Astrocyte of the cerebellum (primary cell): Measurements from ENCODE around the gene C19orf73.

Source experiments
- DNase-seq: peaks from one replicate; pipeline ENCODE4 v3.0.0-alpha.2; 2011; ENCODE audit warnings: low read depth
- H3K4me3 ChIP-seq: 2 replicates; pipeline ENCODE4 v1.5.1; 2011; ENCODE audit warnings: mild to moderate bottlenecking, low read depth, low read length, moderate library complexity
- in situ Hi-C: cut with HindIII; loops from 2 replicates; pipeline ENCODE4 v1.10.0; 2017; ENCODE audit warnings: low sequenced_read_pairs
- TF ChIP-seq, protein P1 (sequence below): IDR thresholded peaks from 2 replicates; pipeline ENCODE4 v1.5.1; 2012; ENCODE audit warnings: low read length, low read depth, moderate library complexity, mild to moderate bottlenecking; ENCODE audit errors: missing control alignments

Gene C19orf73

DNA sequence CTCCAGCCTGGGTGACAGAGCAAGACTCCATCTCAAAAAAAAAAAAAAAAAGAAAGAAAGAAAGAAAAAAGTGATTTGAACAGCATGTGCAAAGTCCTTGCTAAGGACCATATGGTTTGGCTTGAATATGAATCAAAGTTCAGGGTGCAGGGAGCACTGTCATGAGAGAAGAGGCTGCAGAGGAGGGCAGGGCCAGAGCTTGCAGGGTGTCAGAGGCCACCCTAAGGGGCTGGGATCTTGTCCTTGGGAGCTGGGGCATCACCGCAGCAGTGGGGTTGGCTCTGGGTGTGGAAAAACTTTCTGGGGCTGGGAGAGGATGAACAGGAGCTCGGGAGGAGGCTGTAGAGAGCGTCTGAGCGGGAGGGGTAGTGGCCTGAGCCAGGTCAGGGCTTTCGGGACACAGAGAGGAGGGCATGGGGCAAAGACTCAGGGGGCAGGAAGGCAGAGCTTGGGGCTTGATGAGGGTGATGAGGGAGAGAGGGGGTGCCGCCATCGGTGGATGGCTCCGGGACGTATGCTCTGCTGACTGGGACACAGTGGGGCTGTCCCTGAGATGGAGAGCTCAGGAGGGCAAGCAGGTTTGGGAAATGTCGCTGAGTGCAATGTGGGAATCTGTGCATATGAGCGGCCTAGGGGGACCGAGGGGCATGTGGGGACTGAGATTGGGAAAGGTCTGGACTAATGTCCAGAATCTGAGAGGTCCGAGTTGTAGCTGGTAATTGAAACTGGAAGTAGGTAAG is 41.7 kb upstream of the C19orf73 start:
- no peak for DNase-seq
- H3K4me3 ChIP-seq: no peak overlapping the region
- in situ Hi-C loops: no loop called here
- TF ChIP-seq, protein P1, sequence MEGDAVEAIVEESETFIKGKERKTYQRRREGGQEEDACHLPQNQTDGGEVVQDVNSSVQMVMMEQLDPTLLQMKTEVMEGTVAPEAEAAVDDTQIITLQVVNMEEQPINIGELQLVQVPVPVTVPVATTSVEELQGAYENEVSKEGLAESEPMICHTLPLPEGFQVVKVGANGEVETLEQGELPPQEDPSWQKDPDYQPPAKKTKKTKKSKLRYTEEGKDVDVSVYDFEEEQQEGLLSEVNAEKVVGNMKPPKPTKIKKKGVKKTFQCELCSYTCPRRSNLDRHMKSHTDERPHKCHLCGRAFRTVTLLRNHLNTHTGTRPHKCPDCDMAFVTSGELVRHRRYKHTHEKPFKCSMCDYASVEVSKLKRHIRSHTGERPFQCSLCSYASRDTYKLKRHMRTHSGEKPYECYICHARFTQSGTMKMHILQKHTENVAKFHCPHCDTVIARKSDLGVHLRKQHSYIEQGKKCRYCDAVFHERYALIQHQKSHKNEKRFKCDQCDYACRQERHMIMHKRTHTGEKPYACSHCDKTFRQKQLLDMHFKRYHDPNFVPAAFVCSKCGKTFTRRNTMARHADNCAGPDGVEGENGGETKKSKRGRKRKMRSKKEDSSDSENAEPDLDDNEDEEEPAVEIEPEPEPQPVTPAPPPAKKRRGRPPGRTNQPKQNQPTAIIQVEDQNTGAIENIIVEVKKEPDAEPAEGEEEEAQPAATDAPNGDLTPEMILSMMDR: no peak

DNA sequence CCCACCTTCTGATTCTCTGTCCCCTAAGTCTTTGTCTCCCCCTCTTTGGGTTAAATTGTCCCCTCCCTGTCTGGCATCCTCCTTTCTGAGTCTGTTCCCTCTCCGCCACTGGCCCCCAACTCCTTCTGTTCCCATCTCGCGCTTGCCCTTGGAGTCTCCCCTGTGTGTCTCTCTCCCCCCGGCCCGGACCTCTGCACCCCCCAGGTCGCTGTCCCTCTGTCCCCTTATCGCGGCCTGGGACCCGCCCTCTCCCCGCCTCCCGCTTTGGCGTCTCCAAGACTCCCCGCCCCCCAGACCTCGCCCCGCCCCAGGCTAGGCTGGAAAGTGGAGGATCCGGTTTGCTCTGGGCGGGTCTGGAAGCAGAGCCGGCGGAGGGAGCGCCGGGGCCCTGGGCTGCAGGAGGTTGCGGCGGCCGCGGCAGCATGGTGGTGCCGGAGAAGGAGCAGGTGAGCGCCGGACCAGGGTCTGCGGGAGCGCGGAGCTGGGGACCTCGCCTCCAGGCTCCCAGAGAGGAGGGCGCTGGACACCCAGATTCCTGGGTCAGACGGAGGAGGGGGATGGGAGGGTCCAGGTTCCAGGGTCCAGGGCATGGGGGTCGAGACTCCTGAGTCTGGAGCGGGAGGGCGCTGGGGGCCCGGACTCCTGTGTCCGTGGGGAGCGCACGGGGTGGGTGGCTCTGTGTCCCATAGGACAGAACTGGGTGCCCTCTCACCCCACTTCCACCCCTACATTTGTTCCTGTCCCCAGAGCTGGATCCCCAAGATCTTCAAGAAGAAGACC is 38.7 kb upstream of the C19orf73 start, which contains the start of gene TRPM4:
TRPM4 (plus strand) TSS at position 348 of the 780 bp plus-strand sequence; CDS start at position 423, 75 bp downstream.
- in situ Hi-C loops: no loop called here
- H3K4me3 ChIP-seq: peak within 1 kb of the TSS; percentile 76
- DNase-seq: no peak
- TF ChIP-seq, protein P1: no peak

DNA sequence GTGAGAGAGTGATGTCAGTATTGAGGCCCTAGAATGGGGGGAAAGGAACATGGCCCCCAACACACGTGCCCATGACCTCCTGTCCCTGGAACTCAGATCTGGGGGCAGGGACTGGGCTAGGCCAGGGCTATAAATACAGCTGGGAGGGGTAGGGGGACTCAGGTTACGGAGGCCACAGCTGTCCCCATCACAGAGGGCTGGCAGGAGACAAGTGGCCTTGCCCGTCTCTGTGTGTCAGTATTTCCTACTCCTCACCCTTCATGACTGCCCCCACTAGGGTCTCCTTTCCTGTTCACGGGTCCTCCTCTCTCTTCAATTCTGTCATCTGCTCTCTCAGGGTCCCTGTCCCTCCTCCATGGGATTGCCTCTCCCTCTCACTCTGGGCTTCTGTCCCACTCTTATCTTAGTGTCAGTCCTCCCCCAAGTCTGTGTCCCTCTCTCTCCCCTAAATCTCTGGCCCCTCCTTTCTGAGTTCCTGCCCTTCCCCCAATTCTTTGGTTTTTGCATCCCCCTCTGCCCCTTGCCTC is 36.9 kb upstream of the C19orf73 start:
- H3K4me3 ChIP-seq: no peak overlapping the region
- in situ Hi-C loops: no loop called here
- TF ChIP-seq, protein P1: no peak
- DNase-seq: no peak

DNA sequence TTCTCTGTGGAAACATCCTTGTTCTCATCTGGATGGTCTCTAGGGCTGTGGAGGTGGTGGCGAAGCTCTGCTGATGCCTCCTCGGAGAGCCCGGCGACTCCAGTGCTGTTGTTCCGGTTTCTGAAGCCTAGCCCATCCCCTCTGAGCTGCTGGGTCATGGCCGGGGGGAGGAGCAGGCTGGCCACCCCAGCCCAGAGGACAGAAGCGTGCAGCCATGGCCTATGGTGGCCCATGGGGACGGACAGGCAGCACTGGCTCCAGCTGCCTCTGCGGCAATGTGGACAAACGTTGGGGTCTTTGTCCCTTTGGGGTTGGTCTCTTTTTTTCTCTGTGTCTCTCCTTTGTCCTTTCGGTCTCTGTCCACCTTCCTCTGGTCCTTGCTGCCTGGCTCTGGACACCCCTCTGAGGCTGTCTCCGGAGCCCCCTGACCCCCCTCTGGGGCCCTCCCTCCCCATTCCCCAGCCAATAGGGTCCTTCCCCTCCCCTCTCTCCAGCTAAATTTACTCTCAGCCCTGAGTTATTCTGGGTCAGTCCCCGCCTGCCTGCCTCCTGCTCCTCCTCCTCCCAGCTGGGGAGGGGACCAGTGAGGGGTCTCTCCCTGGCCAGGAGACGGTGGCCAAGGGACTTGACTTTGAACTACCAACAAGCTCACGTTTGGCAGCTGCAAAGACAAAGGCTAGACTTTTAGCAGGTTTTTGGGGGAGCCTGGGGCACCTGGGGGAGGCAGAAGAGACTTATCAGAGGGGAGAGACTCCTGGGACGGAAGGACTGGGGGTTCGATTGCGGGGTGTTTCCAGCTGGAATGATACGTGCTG is 36.3 kb upstream of the C19orf73 start, which contains the start of gene HRC:
HRC (minus strand) TSS at position 392 of the 815 bp plus-strand sequence; CDS start at position 233, 159 bp downstream.
- TF ChIP-seq, protein P1: no peak
- DNase-seq: no peak
- in situ Hi-C loops: no loop called here
- H3K4me3 ChIP-seq: no peak within 1 kb of the TSS

DNA sequence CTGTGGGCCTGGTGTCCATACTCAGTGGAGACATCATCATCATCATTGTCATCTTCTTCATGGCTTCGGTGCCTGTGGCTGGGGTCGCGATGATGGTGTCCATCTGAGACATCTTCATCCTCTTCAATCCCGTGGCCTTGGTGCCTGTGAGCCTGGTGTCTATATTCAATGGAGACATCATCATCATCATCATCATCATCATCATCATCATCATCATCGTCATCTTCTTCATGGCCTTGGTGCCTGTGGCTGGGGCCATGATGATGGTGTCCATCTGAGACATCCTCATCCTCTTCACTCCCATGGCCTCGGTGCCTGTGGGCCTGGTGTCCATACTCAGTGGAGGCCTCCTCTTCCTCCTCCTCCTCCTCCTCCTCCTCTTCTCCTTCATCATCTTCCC is 35.3 kb upstream of the C19orf73 start:
- TF ChIP-seq, protein P1: no peak
- no peak overlapping the region for H3K4me3 ChIP-seq
- in situ Hi-C loops: no loop called here
- no peak for DNase-seq
